Ectodermal cell (in vitro differentiated cells): ENCODE measurements around the gene MBOAT1.

ENCODE experiments used
- H3K27ac ChIP-seq: 2 replicates; pipeline ENCODE4 v1.7.0; 2013; ENCODE audit warnings: mild to moderate bottlenecking, low read depth, low read length; ENCODE audit not compliant: insufficient read depth, poor library complexity, severe bottlenecking
- H3K27me3 ChIP-seq: 2 replicates; pipeline ENCODE4 v1.7.0; 2013; ENCODE audit warnings: mild to moderate bottlenecking, low read length; ENCODE audit not compliant: insufficient read depth, control insufficient read depth, poor library complexity, severe bottlenecking
- H3K36me3 ChIP-seq: one replicate; pipeline ENCODE4 v1.7.0; 2013; ENCODE audit warnings: low read length; ENCODE audit not compliant: control insufficient read depth, insufficient read depth
- H3K4me1 ChIP-seq: one replicate; pipeline ENCODE4 v1.7.0; 2013; ENCODE audit warnings: low read length; ENCODE audit not compliant: control insufficient read depth, insufficient read depth
- H3K4me3 ChIP-seq: 2 replicates; pipeline ENCODE4 v1.7.0; 2013; ENCODE audit warnings: low read depth, low read length, control low read depth; ENCODE audit not compliant: insufficient read depth
- H3K9me3 ChIP-seq: 2 replicates; pipeline ENCODE4 v1.7.0; 2013; ENCODE audit warnings: mild to moderate bottlenecking, low read length, moderate library complexity; ENCODE audit not compliant: control insufficient read depth
- WGBS, 2 experiments: methylation state at CpG; one replicate each; pipeline ENCODE4 v1.1.7; 2013; ENCODE audit warnings: missing lambda C conversion rate in 2 of 2; 5-methylcytosine and 5-hydroxymethylcytosine counted together

The MBOAT1 gene

GRCh38 chr6:20056350-20056992 is 155.8 kb downstream of the MBOAT1 start:
- H3K4me1 ChIP-seq = no peaks in the 10 kb centered on the region
- no peaks in the 10 kb centered on the region for H3K27me3 ChIP-seq
- H3K36me3 ChIP-seq = no peaks in the 10 kb centered on the region
- no peaks in the 10 kb centered on the region for H3K9me3 ChIP-seq
- H3K27ac ChIP-seq = no peak overlapping the region
- no peak overlapping the region for H3K4me3 ChIP-seq
- WGBS, 2 experiments = 33 to 36% methylated on average over 4 of the region's 4 CpGs

- H3K27me3 ChIP-seq = no peaks in the 10 kb centered on the region
- no peak overlapping the region for H3K27ac ChIP-seq
- no peaks in the 10 kb centered on the region for H3K9me3 ChIP-seq
- 94 to 95% methylated on average over 7 of the region's 7 CpGs for WGBS, 2 experiments
- no peaks in the 10 kb centered on the region for H3K4me1 ChIP-seq
- no peak overlapping the region for H3K4me3 ChIP-seq
- no peaks in the 10 kb centered on the region for H3K36me3 ChIP-seq
Observed at GRCh38 chr6:20055916-20056315, 156.4 kb downstream of the MBOAT1 start.
